Adrenal gland (tissue), 12 donors: ENCODE measurements around the gene CKB. TPM values are rescaled to one million over a fixed set of nuclear protein-coding genes. Genes with fewer than 3 reads are reported as not detected.
A peak's percentile ranks its signal among the peaks of the same experiment; 100 is the strongest.

Source experiments
- DNase-seq, 7 donors: peaks; one replicate each; pipeline ENCODE4 v3.0.0-alpha.2; 2019 to 2020
- H3K27ac ChIP-seq, 5 donors: fragments of 200-600 bp; sonication (generic) in 4 of 5; 1 replicate in 3 of 5; 2 replicates in 2 of 5; pipeline versions ENCODE4 v1.5.1 to v1.8.0; 2016 to 2020; ENCODE audit warnings: mild to moderate bottlenecking in 1 of 5
- H3K27me3 ChIP-seq: fragments of 200-600 bp; 2 replicates; pipeline ENCODE4 v1.8.0; 2021
- H3K36me3 ChIP-seq, 2 donors: fragments of 200-600 bp; replicated peaks in 1 of 2; 1 replicate in 1 of 2; 2 replicates in 1 of 2; pipeline versions ENCODE4 v1.5.1 to v1.8.0; 2018 to 2022
- H3K4me1 ChIP-seq, 2 donors: fragments of 200-600 bp; replicated peaks in 1 of 2; 1 replicate in 1 of 2; 2 replicates in 1 of 2; pipeline versions ENCODE4 v1.5.1 to v1.8.0; 2018 to 2021
- H3K4me3 ChIP-seq, 4 donors: fragments of 200-600 bp; sonication (generic) in 3 of 4; one replicate each; pipeline ENCODE4 v1.5.1; 2016 to 2018
- H3K9me3 ChIP-seq, 3 donors: fragments of 200-600 bp; sonication (generic) in 1 of 3; replicated peaks in 1 of 3; 1 replicate in 2 of 3; 2 replicates in 1 of 3; pipeline versions ENCODE4 v1.5.1 to v1.8.0; 2016 to 2021
- POLR2A ChIP-seq, 2 donors: fragments of 450-650 bp; IDR thresholded peaks; one replicate each; pipeline ENCODE4 v1.6.1; 2017; ENCODE audit warnings: antibody characterized with exemption in 2 of 2, mild to moderate bottlenecking in 2 of 2, moderate library complexity in 1 of 2
- WGBS, 4 donors: extraction: QIAGEN DNeasy Blood & Tissue Kit in 2 of 4; methylation state at CpG; one replicate each; pipeline versions ENCODE4 v1.1.5 to v1.1.7; 2013 to 2017; 5-methylcytosine and 5-hydroxymethylcytosine counted together
- intact Hi-C, 2 donors: fragments of 100-400 bp; cut with DNase I; formaldehyde crosslinking; loops; one replicate each; pipeline versions ENCODE4 v1.14.1 to v1.15.0; 2022 to 2023
- polyA plus RNA-seq, 3 donors: library from polyadenylated mRNA; stranded (reverse); fragments of 200-250 nt in 2 of 3; fragments of 350-450 nt in 1 of 3; fragmentation: Illumina TruSeq in 1 of 3; extraction: RNeasy Lipid Tissue Mini Kit (QIAGEN cat#74804) in 1 of 3; gene quantifications; one replicate each; pipeline ENCODE4 v1.2.3, GENCODE V29; 2013 to 2014
- total RNA-seq, 9 donors: library from RNA; depleted of rRNA in 4 of 9; stranded (reverse); fragments of >200 nt in 4 of 9; fragments of 120-200 nt in 1 of 9; fragmentation: NEBNext Ultra II Directional in 1 of 9; extraction: Animal tissue kit (Norgen Biotek cat#: 25700) in 1 of 9; gene quantifications; one replicate each; pipeline versions ENCODE4 v1.1.0 to v1.2.4, GENCODE V29; 2013 to 2023
- TF ChIP-seq, protein P1 (sequence below), 6 experiments: fragments of 450-650 bp in 4 of 6; fragments of 200-600 bp in 2 of 6; sonication (generic) in 1 of 6; IDR thresholded peaks; 1 replicate in 5 of 6; 2 replicates in 1 of 6; pipeline versions ENCODE4 v1.5.1 to v1.8.0; 2016 to 2021; ENCODE audit warnings: antibody characterized with exemption in 6 of 6, mild to moderate bottlenecking in 2 of 6, moderate library complexity in 1 of 6
- donor health status: healthy with polysubstance abuse.
- donor health status: Bipolar disorder and iron deficiency.
- donor health status: DM: yes; HTN: yes; CAD: no.
- donor health status: DM: no; HTN: no; CAD: no.
- donor health status: DM: no; HTN: no; CAD: no.
- donor health status: DM: yes; HTN: yes; CAD: no.

The CKB gene
- total and polyA plus RNA-seq, 12 donors, result 11.0 to 410 (median 198) TPM

DNA sequence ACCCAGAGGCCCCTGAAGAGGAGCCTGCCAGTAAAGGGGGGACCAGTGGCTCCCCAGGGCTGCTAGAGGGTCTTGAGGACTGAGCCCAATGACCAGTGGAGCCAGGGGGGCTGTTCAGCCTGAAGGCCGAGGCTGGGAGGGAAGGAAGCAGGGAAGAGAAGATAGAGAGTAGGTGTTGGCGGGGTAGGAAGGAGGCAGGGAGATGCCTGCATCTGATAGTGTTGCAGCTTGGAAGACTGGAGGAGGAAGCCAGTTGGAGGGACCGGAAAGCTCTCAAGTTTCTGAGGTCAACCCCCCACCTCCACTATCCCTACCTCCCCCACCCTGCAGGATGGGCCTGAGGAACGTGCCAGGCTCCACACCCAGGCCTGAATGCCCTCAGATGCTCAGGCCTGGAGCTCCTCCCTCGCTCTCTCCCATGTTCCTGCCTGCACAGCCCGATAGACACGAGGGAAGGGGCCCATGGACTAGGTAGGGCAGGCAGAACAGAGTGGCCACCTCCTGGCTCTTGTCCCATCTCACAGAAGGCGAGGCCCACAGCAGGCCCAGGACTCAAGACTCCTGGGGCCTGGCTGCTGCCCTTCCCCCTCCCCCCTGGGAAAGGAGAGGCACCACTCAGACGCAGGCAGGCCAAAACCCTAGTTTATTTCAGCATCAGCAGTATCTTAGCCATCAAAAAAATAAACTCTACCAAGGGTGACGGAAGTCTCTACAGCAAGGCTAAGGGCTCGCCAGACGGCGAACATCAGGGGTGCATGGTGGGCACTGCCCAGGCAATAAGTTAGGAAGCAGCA lies 3.4 kb downstream of the CKB start:
- Histone ChIP-seq H3K4me3 (no peak overlapping the region), H3K27ac (peak overlapping the region in 4 of 5 donors; percentile 21 to 89 (median 82)), H3K27me3 (no peaks in the 10 kb centered on the region), H3K36me3 (no peaks in the 10 kb centered on the region), H3K4me1 (peaks cover 24 to 47% of the 10 kb centered on the region in 2 donors), H3K9me3 (no peaks in the 10 kb centered on the region)
- peak in 4 of 7 donors; percentile 15 to 65 (median 30) for DNase-seq
- 41 to 58% (median 50%) methylated on average over 8 to 13 of the region's 13 CpGs for WGBS, 4 donors
- TF ChIP-seq POLR2A (IDR thresholded peaks at IDR 0.05), result no peak
- TF ChIP-seq, protein P1, sequence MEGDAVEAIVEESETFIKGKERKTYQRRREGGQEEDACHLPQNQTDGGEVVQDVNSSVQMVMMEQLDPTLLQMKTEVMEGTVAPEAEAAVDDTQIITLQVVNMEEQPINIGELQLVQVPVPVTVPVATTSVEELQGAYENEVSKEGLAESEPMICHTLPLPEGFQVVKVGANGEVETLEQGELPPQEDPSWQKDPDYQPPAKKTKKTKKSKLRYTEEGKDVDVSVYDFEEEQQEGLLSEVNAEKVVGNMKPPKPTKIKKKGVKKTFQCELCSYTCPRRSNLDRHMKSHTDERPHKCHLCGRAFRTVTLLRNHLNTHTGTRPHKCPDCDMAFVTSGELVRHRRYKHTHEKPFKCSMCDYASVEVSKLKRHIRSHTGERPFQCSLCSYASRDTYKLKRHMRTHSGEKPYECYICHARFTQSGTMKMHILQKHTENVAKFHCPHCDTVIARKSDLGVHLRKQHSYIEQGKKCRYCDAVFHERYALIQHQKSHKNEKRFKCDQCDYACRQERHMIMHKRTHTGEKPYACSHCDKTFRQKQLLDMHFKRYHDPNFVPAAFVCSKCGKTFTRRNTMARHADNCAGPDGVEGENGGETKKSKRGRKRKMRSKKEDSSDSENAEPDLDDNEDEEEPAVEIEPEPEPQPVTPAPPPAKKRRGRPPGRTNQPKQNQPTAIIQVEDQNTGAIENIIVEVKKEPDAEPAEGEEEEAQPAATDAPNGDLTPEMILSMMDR (IDR thresholded peaks at IDR 0.05), result no peak
- intact Hi-C loops, result no loop called here

DNA sequence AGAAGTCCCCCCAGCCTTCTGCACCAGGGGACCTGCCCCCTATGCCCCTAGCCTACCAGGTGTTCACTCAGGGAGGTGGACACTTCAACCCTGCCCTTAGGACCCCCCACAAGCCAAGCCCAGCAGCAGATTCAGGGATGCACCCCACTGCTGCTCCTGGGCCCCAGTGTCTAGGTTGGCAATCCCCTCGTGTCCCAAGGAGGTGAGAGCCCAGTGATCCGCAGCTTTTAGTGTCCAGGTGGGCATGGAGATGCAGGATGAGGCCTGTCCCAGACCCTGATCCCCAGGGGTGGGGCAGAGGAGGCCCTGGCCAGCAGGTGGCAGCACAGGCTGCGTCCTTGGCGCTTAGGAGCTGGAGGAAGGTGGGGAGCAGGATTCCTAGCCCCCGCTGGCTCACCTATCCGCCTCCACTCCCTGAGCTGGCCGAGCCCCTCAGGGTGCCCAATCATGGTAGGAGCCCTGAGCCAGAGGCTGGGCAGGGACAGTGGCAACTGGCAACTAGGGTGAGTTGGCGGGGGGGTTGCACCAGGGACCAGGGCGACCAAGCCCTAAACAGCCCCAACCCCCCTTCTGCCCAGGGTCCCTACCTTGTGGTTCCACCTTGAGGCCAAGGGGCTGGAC lies 4.1 kb downstream of the CKB start:
- Histone ChIP-seq H3K9me3 (no peaks in the 10 kb centered on the region), H3K4me1 (peaks cover 24 to 47% of the 10 kb centered on the region in 2 donors), H3K27me3 (no peaks in the 10 kb centered on the region), H3K27ac (peak overlapping the region in 4 of 5 donors; percentile 20 to 89 (median 52)), H3K36me3 (no peaks in the 10 kb centered on the region), H3K4me3 (no peak overlapping the region)
- peak in 6 of 7 donors; percentile 62 to 82 (median 72) for DNase-seq
- TF ChIP-seq POLR2A (IDR thresholded peaks at IDR 0.05), result no peak
- TF ChIP-seq, protein P1 (IDR thresholded peaks at IDR 0.05), result peak; percentile 79 to 93 (median 86)
- WGBS, 4 donors, result 36 to 52% (median 42%) methylated on average over 7 to 9 of the region's 9 CpGs
- intact Hi-C loops, result no loop called here

DNA sequence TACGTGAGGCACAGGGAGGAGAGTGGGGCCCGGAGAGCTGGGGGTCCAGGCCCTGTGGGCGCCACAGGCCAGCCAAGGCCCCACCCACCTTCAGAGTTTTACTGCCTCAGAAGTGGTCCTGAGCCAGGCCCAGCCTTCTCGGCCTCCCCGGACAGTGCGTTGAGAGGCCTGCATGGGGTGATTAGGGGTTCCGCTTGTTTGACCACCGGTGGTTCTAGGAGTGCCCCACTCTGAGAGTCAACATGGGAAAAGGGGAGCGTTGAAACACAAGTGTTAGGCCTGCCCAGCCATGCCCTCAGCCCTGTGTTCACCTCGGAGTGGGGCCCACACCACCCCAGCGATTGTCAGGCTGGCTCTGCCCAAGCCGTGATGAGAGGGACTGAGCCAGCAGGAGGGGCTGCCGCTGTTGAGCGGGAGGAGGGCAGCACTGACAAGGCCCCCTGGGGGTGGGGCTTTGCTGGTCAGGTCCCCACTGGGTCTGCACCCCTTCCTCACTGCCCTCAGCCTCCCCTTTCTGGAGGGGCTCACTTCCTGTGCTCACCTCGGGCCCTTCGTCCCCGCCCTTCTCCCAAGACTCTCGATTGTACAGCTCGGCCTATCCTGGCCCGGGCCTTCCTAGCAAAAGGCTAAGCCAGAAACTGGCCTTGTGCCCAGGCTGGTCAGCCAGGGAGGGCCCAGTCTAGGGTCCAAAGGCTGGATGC lies 4.8 kb downstream of the CKB start:
- intact Hi-C loops, result no loop called here
- WGBS, 4 donors, result 38 to 56% (median 42%) methylated on average over 10 to 20 of the region's 20 CpGs
- no peaks in the 10 kb centered on the region for H3K36me3 ChIP-seq
- H3K4me3 ChIP-seq, result no peak overlapping the region
- H3K27ac ChIP-seq, result peak overlapping the region in 4 of 5 donors; percentile 5 to 89 (median 51)
- TF ChIP-seq POLR2A (IDR thresholded peaks at IDR 0.05), result no peak
- TF ChIP-seq, protein P1 (IDR thresholded peaks at IDR 0.05), result no peak
- no peaks in the 10 kb centered on the region for H3K9me3 ChIP-seq
- peak in 5 of 7 donors; percentile 45 to 69 (median 63) for DNase-seq
- H3K27me3 ChIP-seq, result no peaks in the 10 kb centered on the region
- H3K4me1 ChIP-seq, result peaks cover 18 to 42% of the 10 kb centered on the region in 2 donors

DNA sequence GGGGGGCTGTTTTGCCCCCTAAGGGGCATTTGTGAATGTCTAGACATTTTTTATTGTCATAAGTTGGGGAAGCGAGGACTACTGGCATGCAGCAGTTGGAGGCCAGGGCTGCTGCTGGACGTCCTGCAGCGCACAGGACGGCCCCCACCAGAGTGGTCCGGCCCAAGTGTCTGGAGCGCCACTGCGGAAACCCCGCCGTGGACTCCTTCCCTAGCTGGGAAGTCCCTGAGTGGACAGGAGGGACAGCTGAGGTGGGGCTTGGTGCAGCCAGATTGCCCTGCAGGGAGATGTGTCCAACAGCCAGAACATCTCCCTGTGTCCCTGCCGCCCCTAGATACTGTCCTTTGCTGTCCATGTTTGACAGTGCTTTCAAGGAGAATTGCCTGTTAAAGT lies 5.5 kb downstream of the CKB start:
- Histone ChIP-seq H3K9me3 (no peaks in the 10 kb centered on the region), H3K4me1 (peaks cover 16 to 45% of the 10 kb centered on the region in 2 donors), H3K27me3 (no peaks in the 10 kb centered on the region), H3K36me3 (no peaks in the 10 kb centered on the region), H3K4me3 (no peak overlapping the region), H3K27ac (no peak overlapping the region)
- TF ChIP-seq POLR2A (IDR thresholded peaks at IDR 0.05), result no peak
- TF ChIP-seq, protein P1 (IDR thresholded peaks at IDR 0.05), result no peak
- intact Hi-C loops, result no loop called here
- peak in 1 of 7 donors; percentile 14 for DNase-seq
- 74 to 100% (median 83%) methylated on average over 1 to 10 of the region's 10 CpGs for WGBS, 4 donors
